AG10803 (cell line): ENCODE data around the gene AKT3.
A peak's percentile ranks its signal among the peaks of the same experiment; 100 is the strongest.

Experiments used
- DNase-seq: peaks from one replicate; pipeline ENCODE4 v3.0.0; 2010; ENCODE audit warnings: low read depth
- H3K4me3 ChIP-seq: 2 replicates; pipeline ENCODE4 v1.5.1; 2011; ENCODE audit warnings: mild to moderate bottlenecking, low read length, control low read depth
- CTCF ChIP-seq: conservative IDR thresholded peaks from 2 replicates; pipeline ENCODE4 v1.5.1; 2011; ENCODE audit warnings: mild to moderate bottlenecking, low read length, control low read depth, inconsistent platforms

Gene AKT3

GRCh38 chr1:243474136-243474881 lies 375.7 kb downstream of the AKT3 start:
- no peak overlapping the region for H3K4me3 ChIP-seq
- TF ChIP-seq CTCF, result no peak
- no peak for DNase-seq

- peak; percentile 33 for DNase-seq
- no peak for TF ChIP-seq CTCF
- peak overlapping the region; percentile 51 for H3K4me3 ChIP-seq
Observed at GRCh38 chr1:243473227-243474135, 376.6 kb downstream of the AKT3 start.

DNA sequence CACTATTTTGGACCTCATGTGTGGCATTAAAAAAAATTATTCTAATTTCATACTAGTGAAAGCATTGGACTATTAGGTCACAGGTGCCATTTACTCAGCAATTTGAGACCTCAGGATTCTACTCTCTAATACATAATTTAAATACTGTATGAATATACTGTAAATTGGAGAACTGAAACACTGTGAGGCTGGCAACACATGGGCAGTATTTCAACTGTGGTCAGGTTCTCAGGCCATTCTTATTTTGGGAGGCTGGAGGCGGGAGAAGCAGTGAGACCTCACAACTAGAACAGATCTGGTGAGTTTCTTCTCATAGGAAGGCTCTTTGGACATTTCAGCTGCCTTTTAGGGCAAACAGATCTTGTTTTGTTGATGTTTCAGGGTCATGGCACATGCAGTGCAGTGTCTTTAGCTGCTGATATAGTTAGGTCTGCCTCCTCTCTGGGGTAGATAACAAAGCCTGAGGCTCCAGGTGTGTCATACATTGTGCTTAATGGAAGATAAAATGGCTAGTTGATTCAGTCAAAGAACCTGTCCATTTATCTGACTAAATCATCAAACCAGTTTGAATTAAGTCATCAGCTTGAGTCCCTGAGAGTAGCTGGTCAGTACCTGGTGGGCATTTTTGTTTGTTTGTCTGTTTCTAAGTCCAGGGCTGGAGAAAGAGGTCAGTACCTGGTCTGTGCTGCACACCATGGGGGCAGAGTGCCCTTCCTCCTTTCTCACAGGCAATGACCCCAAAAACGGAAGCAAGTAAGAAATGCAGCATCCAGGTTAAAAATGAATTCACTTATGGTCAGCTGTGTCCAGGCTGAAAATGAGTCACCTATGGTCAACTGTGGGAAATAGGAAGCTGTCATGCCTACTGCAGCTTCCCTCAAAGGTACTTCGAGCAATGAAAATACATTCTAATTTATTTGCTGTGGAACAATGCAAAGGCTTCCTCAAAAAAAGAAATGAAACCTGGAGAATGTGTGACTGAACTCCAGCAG lies 378.0 kb downstream of the AKT3 start:
- no peak overlapping the region for H3K4me3 ChIP-seq
- no peak for DNase-seq
- no peak for TF ChIP-seq CTCF

- no peak for TF ChIP-seq CTCF
- no peak for DNase-seq
- H3K4me3 ChIP-seq, result no peak overlapping the region
Observed at GRCh38 chr1:243471026-243471685, 378.9 kb downstream of the AKT3 start.

DNA sequence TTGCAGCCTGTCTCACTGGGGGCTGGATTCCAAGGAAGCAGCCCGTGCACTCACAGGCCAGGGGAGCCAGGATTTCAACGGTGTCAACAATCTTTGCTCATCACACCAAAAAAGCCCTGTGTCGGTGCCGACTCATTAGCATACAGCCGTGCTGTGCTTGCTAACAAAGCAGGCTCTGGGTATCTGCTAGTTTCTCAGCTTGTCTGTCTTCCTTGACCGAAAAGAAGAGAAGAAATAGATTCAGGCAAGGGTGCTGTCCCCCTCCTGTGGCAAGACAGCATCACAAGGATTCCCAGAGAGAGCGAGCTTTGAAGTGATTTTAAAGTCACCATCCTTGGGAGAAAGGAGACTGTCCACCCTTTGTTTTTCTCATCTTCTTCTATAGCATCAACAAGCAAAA lies 379.5 kb downstream of the AKT3 start:
- DNase-seq, result peak; percentile 25
- peak; percentile 35; the same call in 1 of the 2 replicates for TF ChIP-seq CTCF

GRCh38 chr1:243469497-243469896 lies 380.5 kb downstream of the AKT3 start:
- TF ChIP-seq CTCF, result no peak
- no peak for DNase-seq
- no peak overlapping the region for H3K4me3 ChIP-seq

More for the DNA sequence above, 379.5 kb downstream of the AKT3 start:
- H3K4me3 ChIP-seq, result no peak overlapping the region
